ENCODE results near the gene HOXD10. TPM values are rescaled to one million over a fixed set of nuclear protein-coding genes. Genes with fewer than 3 reads are reported as not detected.

HOXD10 gene
- total and polyA plus RNA-seq, 12 donors, result not detected

- no peaks in the 10 kb centered on the region for H3K9me3 ChIP-seq
- intact Hi-C loops (cut with DNase I), result no loop called here
- 4 to 13% methylated on average over 22 of the region's 22 CpGs for WGBS, 2 donors
- H3K4me1 ChIP-seq, result peaks cover 7 to 50% (median 26%) of the 10 kb centered on the region in 9 donors
- H3K4me3 ChIP-seq, result no peak overlapping the region
- no peak overlapping the region for H3K27ac ChIP-seq
- H3K27me3 ChIP-seq, result peaks cover 73 to 100% (median 100%) of the 10 kb centered on the region in 7 donors
- ATAC-seq (no peak), DNase-seq (no peak)
- no peaks in the 10 kb centered on the region for H3K36me3 ChIP-seq
- TF ChIP-seq CTCF (IDR thresholded peaks at IDR 0.05), result no peak
Measured at GRCh38 chr2:176161825-176162626, 45.4 kb downstream of the HOXD10 start.

- Histone ChIP-seq H3K27me3 (peaks cover 64 to 100% (median 100%) of the 10 kb centered on the region in 7 donors), H3K9me3 (no peaks in the 10 kb centered on the region), H3K4me3 (no peak overlapping the region), H3K4me1 (peaks cover 7 to 40% (median 19%) of the 10 kb centered on the region in 9 donors), H3K36me3 (no peaks in the 10 kb centered on the region), H3K27ac (no peak overlapping the region)
- ATAC-seq, result no peak
- TF ChIP-seq CTCF (IDR thresholded peaks at IDR 0.05), result no peak
- DNase-seq, result no peak
- intact Hi-C loops (cut with DNase I), result no loop called here
- 7 to 17% methylated on average over 29 of the region's 29 CpGs for WGBS, 2 donors
Measured at GRCh38 chr2:176162911-176163671, 46.5 kb downstream of the HOXD10 start.

GRCh38 chr2:176163672-176164056 lies 47.1 kb downstream of the HOXD10 start:
- Histone ChIP-seq H3K4me3 (no peak overlapping the region), H3K4me1 (peaks cover 7 to 38% (median 19%) of the 10 kb centered on the region in 9 donors)

More at GRCh38 chr2:176163672-176164056, 47.1 kb downstream of the HOXD10 start:
- Histone ChIP-seq H3K9me3 (no peaks in the 10 kb centered on the region), H3K27me3 (peaks cover 59 to 100% (median 100%) of the 10 kb centered on the region in 7 donors), H3K27ac (no peak overlapping the region), H3K36me3 (no peaks in the 10 kb centered on the region)
- DNase-seq (no peak), ATAC-seq (no peak)
- TF ChIP-seq CTCF (IDR thresholded peaks at IDR 0.05), result no peak
- WGBS, 2 donors, result 10 to 18% methylated on average over 12 of the region's 12 CpGs
- intact Hi-C loops (cut with DNase I), result no loop called here

All from heart right ventricle (tissue), 16 donors.